K562 (cell line): Measurements from ENCODE around the gene PACSIN2. TPM values are rescaled to one million over a fixed set of nuclear protein-coding genes. Genes with fewer than 3 reads are reported as not detected.

Experiments used
- ATF6 ChIP-seq: sonication (generic); formaldehyde crosslinking; IDR thresholded peaks from 2 replicates; pipeline ENCODE4 v1.4.0; 2020; ENCODE audit warnings: mild to moderate bottlenecking, missing genetic modification reagents
- CHD7 ChIP-seq: fragments of 200-600 bp; sonication (generic); IDR thresholded peaks from one replicate; pipeline ENCODE4 v1.6.1; 2012; ENCODE audit warnings: mild to moderate bottlenecking, low read depth, low read length, inconsistent platforms
- SMARCA4 ChIP-seq: fragments of 450-650 bp; IDR thresholded peaks from 2 replicates; pipeline ENCODE4 v1.6.1; 2016
- XRCC4 ChIP-seq: IDR thresholded peaks from one replicate; pipeline ENCODE4 v1.6.1; 2011; ENCODE audit not compliant: insufficient read depth, insufficient read length; ENCODE audit errors: extremely low read depth
- ZBED1 ChIP-seq: IDR thresholded peaks from 2 replicates; pipeline ENCODE4 v1.6.1; 2014
- ZBTB5 ChIP-seq: fragments of 450-650 bp; IDR thresholded peaks from 2 replicates; pipeline ENCODE4 v1.6.1; 2017; ENCODE audit warnings: antibody characterized with exemption
- ZNF277 ChIP-seq: fragments of 250-450 bp; sonication (Bioruptor Pico); IDR thresholded peaks from 2 replicates; pipeline ENCODE4 v1.8.0; 2022; ENCODE audit warnings: inconsistent platforms, mild to moderate bottlenecking, moderate library complexity, borderline replicate concordance
- ZNF395 ChIP-seq: fragments of 200-800 bp; sonication (Bioruptor generic); IDR thresholded peaks from 2 replicates; pipeline ENCODE4 v1.6.1; 2017; ENCODE audit warnings: missing genetic modification characterization, missing compliant biosample characterization
- polyA plus RNA-seq, 8 experiments: library from polyadenylated mRNA; depleted of rRNA in 4 of 8; stranded (reverse) in 5 of 8; unstranded in 3 of 8; fragments of >200 nt; fragmentation: Nextera tagmentation in 2 of 8; fragmentation: Illumina TruSeq in 1 of 8; extraction: Ambion mirVana in 2 of 8; extraction: Trizol in 1 of 8; gene quantifications; 2 replicates each; pipeline versions ENCODE4 v1.2.1 to v1.2.3, GENCODE V29; 2011 to 2014; ENCODE audit warnings: inconsistent platforms in 1 of 8, missing spikeins in 1 of 8
- total RNA-seq, 7 experiments: library from RNA; depleted of rRNA in 6 of 7; stranded (reverse); fragments of >200 nt in 6 of 7; fragmentation: Illumina TruSeq in 2 of 7; extraction: Trizol in 2 of 7; gene quantifications; 2 replicates each; pipeline versions ENCODE4 v1.2.1 to v1.2.3, GENCODE V29; 2011 to 2021; ENCODE audit warnings: low replicate concordance in 1 of 7

The PACSIN2 gene
- total and polyA plus RNA-seq, 9 of the 15 experiments (the other 6 are each of a cell fraction or from before 2014, with no cell fraction given), result 0.45 to 45.1 (median 23.9) TPM

GRCh38 chr22:42856865-42857704 lies 157.9 kb downstream of the PACSIN2 start, which contains the start of gene ARFGAP3 (continued):
- TF ChIP-seq ZNF277 (CRISPR knock-in tag) (no peak), ZBTB5 (no peak), ATF6 (peak; percentile 91), SMARCA4 (no peak), ZNF395 (CRISPR knock-in tag) (no peak), XRCC4 (no peak), ZBED1 (no peak), CHD7 (no peak)
